ENCODE data around the gene ZNF148.

Gene ZNF148

GRCh38 chr3:125246237-125246636, 128.9 kb downstream of the ZNF148 start:
- Histone ChIP-seq H3K4me3 (ENCODE audit: low read depth, low read length) (no peak overlapping the region), H3K27ac (ENCODE audit: extremely low read depth, low read depth, low read length) (no peak overlapping the region), H3K36me3 (ENCODE audit: control insufficient read depth in 2 of 2, insufficient read depth in 1 of 2, low read length in 2 of 2) (peaks cover 0 to 4% of the 10 kb centered on the region in 2 experiments; a peak in 1 of 3 replicates), H3K9me3 (ENCODE audit: control insufficient read depth, insufficient read depth, low read depth, low read length) (no peaks in the 10 kb centered on the region), H3K4me1 (ENCODE audit: control insufficient read depth, insufficient read depth, low read length) (no peaks in the 10 kb centered on the region)
- POLR2A ChIA-PET: no interaction called here
- TF ChIP-seq ZNF510 (tag by site-specific recombination; IDR thresholded peaks at IDR 0.05; ENCODE audit: insufficient replicate concordance) (no peak), ZNF626 (tag by site-specific recombination; IDR thresholded peaks at IDR 0.05) (no peak), ZNF423 (tag by site-specific recombination; IDR thresholded peaks at IDR 0.05) (no peak), ZNF16 (tag by site-specific recombination; IDR thresholded peaks at IDR 0.05; ENCODE audit: low read depth) (no peak), ZBTB20 (tag by site-specific recombination; IDR thresholded peaks at IDR 0.05) (no peak), ZNF549 (tag by site-specific recombination; IDR thresholded peaks at IDR 0.05) (no peak), ZNF518A (tag by site-specific recombination; conservative IDR thresholded peaks at IDR 0.05; ENCODE audit: low read depth) (no peak), SP3 (tag by site-specific recombination; IDR thresholded peaks at IDR 0.05) (no peak), OVOL3 (tag by site-specific recombination; IDR thresholded peaks at IDR 0.05) (no peak), YY2 (tag by site-specific recombination; IDR thresholded peaks at IDR 0.05) (no peak), ZNF747 (tag by site-specific recombination; IDR thresholded peaks at IDR 0.05) (no peak), TCF7L2 (IDR thresholded peaks at IDR 0.05; ENCODE audit: borderline replicate concordance, low read depth, low read length) (no peak), ZSCAN5A (tag by site-specific recombination; IDR thresholded peaks at IDR 0.05) (no peak)
- CTCF ChIA-PET: no interaction called here

GRCh38 chr3:125245521-125245920, 129.6 kb downstream of the ZNF148 start:
- ChIA-PET POLR2A (no interaction called here), CTCF (no interaction called here)
- Histone ChIP-seq H3K36me3 (ENCODE audit: control insufficient read depth in 2 of 2, insufficient read depth in 1 of 2, low read length in 2 of 2) (peaks cover 0 to 4% of the 10 kb centered on the region in 2 experiments; a peak in 1 of 3 replicates), H3K4me1 (ENCODE audit: control insufficient read depth, insufficient read depth, low read length) (no peaks in the 10 kb centered on the region), H3K27ac (ENCODE audit: extremely low read depth, low read depth, low read length) (no peak overlapping the region), H3K9me3 (ENCODE audit: control insufficient read depth, insufficient read depth, low read depth, low read length) (no peaks in the 10 kb centered on the region), H3K4me3 (ENCODE audit: low read depth, low read length) (no peak overlapping the region)
- TF ChIP-seq PRDM1 (tag by site-specific recombination; IDR thresholded peaks at IDR 0.05) (no peak), ZNF302 (tag by site-specific recombination; IDR thresholded peaks at IDR 0.05; ENCODE audit: low read depth) (no peak), KLF9 (tag by site-specific recombination; IDR thresholded peaks at IDR 0.05; ENCODE audit: low read depth) (no peak), ZNF292 (tag by site-specific recombination; IDR thresholded peaks at IDR 0.05; ENCODE audit: borderline replicate concordance, low read depth) (no peak), ZNF16 (tag by site-specific recombination; IDR thresholded peaks at IDR 0.05; ENCODE audit: low read depth) (no peak), ZNF26 (tag by site-specific recombination; IDR thresholded peaks at IDR 0.05) (no peak), SP7 (tag by site-specific recombination; IDR thresholded peaks at IDR 0.05) (no peak), ZNF501 (tag by site-specific recombination; IDR thresholded peaks at IDR 0.05) (no peak), ZNF521 (tag by site-specific recombination; IDR thresholded peaks at IDR 0.05) (no peak), ZBTB26 (tag by site-specific recombination; optimal IDR thresholded peaks at IDR 0.05) (no peak), ZNF23 (tag by site-specific recombination; IDR thresholded peaks at IDR 0.05; ENCODE audit: borderline replicate concordance) (no peak), ZFP69B (tag by site-specific recombination; IDR thresholded peaks at IDR 0.05) (no peak), KLF1 (tag by site-specific recombination; IDR thresholded peaks at IDR 0.05) (no peak), ZNF639 (tag by site-specific recombination; IDR thresholded peaks at IDR 0.05) (no peak)

Measured in HEK293 (cell line).